Measurements from ENCODE around the gene CDR2L.

CDR2L gene

DNA sequence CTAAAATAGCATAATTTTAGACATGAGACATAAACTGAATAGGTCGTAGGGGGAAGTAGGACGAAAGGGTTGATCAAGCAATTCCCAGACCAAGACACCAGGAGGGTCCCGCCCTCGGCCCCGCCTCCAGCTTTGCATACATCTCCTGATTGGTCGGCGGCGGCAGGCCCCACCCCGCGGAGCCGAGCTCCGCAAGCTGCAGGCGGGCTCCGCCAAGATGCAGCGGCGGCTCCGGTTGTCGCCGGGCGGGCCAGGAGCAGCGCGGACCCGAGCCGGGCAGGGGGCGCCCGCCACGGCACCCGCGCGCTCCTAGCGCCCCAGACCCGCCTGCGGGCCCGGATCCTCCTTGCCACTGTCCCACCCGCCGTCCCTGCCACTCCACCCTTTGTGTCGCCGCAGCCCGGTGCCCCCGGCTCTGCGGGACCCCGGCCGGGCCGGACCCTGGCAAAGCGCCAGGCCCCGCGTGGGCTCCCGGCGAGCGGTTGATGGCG lies at the start of gene CDR2L:
Gene CDR2L (plus strand): TSS at position 215 of the 491 bp plus-strand sequence. CDS start 412 bp downstream, outside the sequence.
- DNase-seq: peak; percentile 91

DNA sequence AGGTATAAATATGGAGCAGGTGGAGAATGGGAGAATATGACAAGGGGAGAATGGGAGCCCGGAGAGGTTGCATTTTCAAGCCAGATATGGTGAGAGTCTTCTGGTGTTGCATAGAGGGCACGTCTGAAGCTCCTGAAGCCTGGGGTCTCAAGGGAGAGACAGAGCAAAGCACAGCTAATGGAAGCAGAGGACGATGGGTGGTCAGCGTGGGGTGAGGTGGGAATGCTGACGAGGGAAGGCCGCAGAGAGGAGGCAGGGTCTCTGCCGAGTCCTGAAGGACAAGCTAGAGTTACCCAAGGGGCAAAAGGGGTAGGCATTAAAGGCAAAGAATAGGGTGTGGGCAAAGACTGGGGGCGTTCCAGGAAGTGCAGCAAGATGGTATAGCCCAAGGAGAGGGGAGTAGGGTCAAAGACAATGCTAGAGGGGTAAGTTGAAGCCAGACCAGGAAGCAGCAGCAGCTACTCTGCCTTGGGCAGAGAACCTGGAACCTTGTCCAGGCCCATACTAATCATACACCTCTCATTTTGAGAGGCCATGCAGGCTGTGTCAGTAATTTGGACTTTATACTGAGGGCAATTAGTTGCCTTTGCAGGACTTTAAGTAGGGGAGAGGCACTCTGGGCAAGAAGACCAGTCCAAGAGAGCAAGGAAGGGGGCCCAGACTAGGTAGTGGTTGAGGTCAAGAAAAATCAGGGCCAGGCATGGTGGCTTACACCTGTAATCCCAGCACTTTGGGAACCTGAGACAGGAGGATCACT lies 49.1 kb upstream of the CDR2L start:
- no peak for DNase-seq

DNA sequence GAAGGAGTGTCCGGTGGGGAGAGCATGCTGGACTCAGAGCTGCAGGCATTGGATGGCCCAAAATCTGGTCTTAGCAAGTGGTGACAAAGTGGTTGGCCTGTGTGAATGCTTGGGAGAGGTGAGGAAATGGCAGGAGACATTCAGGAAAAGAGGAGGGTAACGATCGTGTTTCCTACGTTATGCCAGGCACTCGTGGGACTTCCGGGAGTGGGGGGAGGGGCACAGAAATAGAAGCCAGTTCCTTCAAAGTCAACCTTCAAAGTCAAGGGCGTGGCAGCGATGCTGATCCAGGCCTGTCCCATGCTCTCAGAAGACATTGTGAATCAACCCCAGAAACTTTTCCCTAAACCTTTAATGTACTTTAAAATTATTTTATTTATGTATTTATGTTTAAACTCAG lies 47.9 kb upstream of the CDR2L start:
- DNase-seq: no peak

DNA sequence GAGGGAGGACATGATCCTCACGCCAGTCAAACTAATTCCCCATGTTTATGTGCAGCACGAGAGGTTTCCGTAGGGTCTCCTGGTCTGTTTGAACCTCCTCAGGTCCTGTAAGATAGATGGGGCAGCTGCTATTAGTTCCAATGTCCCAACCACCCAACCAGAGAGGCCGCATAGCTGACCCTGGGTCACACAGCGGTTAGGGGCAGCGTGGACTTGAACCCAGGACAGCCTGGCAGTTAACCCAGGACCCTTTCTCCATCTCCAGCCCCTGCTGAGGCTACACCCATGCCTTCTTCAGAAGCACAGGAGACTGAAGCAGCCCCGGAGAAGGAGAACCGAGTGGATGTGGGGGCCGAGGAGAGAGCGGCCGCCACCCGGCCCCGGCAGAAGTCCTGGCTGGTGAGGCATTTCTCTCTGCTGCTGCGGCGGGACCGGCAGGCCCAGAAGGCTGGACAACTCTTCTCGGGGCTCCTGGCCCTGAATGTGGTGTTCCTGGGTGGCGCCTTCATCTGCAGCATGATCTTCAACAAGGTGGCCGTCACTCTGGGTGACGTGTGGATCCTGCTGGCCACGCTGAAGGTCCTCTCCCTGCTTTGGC lies 46.2 kb upstream of the CDR2L start:
- DNase-seq: no peak

DNA sequence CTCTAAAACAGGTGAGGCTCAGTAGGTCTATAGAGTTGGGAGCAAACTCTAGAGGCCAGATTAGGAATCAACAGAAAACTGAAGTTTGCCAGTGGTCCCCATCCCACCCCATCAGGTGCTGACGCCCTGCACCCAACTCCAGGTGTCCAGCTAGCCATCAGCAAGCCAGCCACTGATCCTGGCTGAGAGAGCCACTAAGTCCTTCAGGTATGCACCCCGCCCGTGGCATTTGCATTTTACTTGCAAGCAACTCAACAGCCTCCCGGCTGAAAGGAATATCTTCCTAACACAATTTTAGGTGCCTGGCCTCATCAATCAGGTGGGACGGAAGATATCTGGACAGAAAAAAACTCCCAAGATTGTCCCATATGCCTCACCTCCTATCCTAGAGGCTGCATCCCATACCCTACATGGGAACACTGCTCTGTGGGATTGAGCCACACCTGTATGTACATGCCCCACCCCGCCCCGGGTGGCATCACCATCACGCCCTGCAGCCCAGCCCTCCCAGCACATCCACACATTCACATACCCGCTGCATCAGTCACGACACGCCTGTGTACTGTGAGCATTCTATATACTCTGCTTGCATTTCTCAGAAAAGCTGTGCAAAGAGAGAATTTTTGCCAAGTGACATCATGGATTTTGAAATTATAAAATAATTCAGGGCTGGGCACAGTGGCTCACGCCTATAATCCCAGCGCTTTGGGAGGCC lies 43.5 kb upstream of the CDR2L start:
- DNase-seq: no peak

DNA sequence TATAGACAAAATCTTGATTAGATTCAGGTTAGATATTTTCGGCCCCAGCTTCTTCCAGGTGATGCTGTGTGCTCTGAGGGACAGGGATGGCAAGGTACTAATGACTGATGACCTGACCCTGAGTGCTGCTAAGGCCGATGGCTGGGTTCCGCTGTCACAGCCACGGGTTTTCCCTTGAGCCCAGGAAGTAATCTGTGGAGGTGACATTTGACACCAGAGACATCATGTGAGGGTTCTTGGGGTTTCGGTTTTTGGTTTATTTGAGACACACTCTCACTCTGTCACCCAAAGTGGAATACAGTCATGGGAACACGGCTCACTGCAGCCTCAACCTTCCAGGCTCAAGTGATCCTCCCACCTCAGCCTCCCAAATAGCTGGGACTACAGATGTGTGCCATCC lies 41.9 kb upstream of the CDR2L start:
- DNase-seq: peak; percentile 8

DNA sequence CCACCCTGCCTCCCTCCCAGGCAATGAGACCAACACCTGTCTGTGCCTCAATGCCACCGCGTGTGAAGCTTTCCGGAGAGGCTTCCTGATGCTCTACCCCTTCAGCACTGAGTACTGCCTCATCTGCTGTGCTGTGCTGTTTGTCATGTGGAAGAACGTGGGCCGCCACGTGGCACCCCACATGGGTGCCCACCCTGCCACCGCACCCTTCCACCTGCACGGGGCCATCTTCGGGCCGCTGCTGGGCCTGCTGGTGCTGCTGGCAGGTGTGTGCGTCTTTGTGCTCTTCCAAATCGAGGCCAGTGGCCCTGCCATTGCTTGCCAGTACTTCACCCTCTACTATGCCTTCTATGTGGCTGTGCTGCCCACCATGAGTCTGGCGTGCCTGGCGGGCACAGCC lies 40.8 kb upstream of the CDR2L start:
- no peak for DNase-seq

DNA sequence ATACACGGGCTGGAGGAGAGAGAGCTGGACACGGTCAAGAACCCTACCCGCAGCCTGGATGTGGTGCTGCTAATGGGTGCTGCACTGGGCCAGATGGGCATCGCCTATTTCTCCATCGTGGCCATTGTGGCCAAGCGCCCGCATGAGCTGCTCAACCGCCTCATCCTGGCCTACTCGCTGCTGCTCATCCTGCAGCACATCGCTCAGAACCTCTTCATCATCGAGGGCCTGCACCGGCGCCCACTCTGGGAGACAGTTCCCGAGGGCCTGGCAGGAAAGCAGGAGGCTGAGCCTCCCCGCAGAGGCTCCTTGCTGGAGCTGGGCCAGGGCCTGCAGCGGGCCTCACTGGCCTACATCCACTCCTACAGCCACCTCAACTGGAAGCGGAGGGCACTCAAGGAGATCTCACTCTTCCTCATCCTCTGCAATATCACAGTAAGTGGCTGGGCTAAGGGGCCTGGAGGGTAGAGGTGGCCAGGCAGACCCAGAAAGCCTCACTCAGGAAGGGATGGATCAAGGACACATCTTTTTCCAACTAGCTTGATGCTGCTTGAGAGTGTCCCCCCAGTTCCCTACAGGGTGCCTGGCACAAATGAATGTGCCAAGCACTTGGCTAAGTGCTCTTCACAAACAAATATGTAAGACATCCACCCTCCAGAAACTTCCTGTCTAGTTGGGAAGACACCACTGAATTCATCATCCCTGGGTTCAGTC lies 40.2 kb upstream of the CDR2L start:
- DNase-seq: no peak

DNA sequence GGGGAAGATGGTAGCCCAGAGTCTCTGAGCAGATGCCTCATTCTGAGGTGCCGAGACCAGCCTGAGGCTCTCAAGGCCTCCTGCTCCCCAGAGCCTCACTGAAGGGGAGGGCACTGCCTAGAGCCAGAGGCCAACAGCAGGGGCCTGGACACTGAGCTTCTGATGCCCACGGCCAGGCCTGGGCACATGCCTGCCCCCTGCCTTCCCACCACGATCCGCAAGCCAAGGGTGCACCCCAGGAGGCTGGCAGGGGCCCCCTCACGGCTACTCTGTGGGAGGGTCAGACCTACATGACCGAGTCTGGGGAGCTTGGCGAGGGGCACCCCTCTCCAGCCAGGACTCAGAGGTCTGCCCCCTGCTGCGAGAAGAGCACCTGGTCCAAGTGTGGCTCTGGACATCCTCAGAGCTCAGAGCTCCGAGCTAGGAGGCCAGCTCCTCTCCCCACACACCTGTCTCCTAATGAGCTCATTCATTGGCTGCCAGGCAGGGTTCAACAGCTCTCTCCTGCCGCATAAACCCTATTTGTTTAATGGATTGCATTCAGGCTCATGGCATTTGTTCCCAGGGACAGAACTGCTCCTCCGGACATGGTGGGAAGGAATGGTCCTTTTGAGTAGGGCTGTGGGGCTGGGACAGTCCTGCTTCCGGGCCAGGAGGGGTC lies 37.8 kb upstream of the CDR2L start:
- DNase-seq: no peak

DNA sequence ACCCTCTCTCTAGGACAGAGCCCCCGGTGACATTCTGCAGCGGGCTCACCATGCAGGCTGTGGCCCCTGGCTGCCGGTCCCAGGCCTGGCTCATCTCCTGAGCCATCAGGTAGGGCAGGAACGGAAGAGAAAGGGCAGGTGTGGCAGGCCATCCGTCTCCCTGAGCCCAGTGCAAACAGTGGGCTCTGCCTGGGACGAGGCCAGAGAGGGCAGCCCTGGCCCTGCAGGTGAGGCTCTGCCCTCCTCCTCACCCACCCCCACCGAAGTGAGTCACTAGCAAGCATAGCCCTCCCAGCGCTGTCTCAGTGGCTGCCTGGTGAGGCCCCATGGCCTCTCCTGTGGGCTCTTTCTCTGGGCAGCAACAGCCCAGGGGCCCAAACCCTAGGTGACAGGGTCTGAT lies 37.2 kb upstream of the CDR2L start:
- no peak for DNase-seq

DNA sequence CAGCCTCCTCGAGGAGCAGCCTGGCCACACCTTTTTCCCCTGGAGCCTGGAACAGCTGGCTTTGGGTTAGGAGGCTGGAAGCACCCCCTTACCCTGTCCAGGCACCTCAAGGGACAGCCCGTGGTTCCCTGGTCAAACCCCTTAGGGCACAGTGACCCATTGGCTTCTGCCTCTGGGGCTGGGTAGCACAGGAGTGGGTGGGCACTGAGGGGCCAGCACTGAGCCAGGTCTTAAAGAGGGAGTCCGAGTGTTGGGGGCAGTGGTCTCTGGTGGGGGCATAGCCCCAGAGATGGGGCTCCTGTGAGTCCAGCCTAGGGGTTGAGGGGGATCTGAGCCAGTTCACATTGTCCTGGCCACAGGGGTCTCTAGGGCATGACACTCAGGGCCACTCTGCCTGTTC lies 36.4 kb upstream of the CDR2L start:
- DNase-seq: no peak

DNA sequence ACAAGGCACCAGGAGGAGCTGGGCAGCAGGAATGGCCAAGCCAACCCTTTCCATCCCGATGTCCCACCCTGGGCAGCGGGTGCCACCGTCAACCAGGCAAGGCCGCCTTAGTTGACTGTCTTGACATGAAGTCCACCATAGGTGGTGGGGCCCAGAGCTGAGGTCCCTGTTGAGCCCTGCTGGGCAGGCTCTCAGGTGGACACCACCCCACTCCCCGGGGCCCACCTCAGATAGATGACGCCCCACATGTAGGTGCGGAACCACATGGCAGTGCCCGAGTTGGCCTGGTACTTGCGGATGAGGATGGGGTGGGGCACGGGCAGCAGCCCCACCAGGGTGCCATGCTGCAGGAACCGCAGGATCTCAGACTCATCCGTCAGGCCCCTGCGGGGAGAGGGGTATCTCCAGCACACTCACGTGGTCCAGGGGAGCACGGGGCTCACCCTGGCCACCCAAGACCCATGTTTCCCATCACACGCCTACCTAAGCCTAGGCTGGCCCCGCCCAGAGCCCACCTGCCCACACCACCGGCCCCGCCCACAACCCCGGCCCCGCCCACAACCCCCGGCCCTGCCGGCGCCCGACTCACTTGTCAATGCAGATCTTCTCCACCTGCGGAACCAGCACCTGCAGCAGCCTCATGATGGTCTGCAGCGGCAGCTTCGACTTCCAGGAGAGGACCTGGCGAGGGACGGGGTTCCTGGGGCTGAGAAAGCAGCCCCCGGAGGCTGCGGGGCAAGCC lies 35.6 kb upstream of the CDR2L start:
- no peak for DNase-seq

DNA sequence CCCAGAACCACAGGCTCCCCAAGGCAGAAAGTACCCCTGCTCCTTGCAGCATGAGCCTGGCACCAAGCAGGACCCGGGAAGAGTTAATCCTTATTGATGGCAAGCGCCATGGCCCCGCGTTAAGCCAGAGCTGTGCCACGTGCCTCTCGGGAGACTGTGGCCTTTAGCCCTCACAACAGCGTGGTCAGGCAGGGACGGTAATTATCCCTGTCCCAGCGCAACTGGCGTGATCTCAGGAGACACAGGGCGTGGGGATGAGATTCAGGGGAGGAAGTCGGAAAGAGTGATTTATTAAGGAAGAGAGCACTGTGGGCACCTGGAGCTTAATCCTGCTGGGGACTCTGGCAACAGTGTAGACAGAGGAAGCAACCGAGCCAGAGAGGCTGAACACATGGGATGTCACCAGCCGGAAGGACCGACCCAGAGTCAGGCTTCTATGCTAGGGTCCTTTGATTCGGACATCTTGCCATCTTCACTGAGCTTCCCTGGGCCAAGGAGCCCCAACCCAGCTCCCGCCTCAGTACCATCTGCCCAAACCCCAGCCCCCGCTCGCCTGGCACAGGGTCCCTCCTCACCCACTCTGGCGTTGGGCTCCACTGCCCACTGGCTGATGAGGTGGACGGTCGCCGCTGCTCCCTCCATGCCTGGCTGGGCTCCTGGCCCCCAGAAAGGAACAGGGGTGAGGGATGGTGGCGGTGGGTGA lies 34.9 kb upstream of the CDR2L start:
- DNase-seq: no peak

DNA sequence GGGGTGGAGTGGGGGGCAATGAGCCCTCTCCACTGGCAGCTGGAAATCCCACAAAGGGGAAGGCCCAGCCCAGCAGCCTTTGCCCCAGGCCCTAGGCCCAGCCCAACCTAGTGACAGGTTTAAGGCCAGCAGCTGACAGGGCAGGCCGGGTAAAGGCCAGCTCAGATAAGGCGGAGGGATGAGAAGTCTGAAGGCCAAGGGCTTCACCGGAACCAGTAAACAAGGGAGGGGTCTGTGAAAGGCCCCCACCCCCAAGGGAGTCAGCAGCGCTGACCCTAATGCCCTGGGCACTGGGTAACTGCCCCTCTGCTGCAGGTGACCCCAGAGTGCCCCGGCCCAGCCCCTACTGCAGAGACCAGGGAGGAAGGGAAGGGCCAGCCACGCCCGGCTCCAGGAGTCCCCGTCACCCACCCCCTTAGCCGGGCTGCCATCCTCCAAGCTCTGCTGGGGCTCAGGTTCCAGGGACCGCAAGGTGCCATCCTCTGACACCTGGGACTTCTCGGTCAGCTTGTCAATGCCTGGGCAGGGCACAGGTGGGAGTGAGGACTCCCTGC lies 34.2 kb upstream of the CDR2L start:
- DNase-seq: no peak

DNA sequence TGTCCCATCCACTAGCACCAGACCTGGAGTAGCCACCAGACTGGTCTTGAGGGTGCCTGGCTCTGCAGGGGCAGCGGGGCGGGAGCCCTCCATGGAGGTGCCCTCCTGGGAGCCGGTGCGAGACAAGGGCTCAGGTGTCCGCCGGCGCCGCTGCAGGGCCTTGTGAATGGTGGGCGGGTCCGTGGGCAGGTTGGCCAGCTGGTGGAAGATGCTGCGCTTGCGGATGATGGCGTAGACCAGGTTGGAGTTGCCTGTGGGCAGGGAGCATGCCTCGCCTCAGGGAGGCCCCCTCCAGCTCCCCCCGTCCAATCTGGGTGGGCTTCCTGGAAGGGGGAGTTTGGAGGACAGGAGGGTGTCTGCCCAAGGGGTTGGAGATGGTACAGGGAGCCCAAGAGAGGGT lies 33.3 kb upstream of the CDR2L start:
- no peak for DNase-seq

DNA sequence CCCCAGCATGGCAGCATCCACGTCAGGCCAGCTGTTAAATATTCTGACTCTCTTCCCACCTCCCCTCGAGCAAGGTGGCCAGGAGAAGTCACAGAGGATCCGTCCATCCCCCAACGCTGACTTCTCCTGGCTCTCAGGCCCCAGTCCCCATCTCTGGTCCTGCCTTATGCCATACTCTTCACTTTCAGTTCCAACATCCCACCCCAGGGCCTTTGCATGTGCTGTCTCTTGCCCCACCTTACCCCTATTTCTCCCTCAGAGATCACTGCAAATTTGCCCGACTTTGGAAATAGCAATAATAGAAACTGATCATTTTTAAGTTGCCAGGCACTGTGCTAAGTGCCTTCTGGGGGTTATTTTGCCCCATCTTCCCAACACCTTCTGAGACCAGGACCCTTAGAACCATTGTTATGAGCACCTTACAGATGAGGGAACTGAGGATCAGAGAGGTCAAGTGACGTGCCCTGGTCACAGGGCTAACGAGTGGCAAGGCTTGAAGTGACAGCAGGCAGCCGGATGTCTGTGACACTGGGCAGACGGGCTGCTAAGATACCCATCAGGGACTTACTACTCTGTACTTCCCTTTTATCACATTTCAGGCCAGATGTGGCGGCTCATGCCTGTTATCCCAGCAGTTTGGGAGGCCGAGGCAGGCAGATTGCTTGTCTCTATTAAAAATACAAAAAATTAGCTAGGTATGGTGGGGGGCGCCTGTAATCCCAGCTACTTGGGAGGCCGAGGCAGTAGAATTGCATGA lies 32.6 kb upstream of the CDR2L start:
- DNase-seq: no peak

DNA sequence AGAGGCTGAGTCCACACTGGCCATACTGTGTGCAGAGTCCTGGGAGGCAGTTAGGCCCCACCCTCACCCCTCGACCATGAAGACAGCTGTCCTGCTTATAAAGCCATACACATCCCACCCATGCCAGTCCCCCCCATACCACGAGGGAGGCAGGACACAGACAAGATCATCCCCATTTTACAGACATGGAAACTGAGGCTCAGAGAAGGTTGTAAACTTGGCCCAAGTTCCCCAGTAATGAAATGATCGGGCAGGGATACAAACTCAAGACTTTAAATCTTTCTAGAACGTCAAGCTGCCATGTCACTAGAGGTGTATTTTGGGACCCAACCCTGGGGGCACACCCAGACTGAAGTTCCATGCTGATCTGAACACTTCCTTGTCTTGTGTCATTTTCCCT lies 31.3 kb upstream of the CDR2L start:
- DNase-seq: no peak

DNA sequence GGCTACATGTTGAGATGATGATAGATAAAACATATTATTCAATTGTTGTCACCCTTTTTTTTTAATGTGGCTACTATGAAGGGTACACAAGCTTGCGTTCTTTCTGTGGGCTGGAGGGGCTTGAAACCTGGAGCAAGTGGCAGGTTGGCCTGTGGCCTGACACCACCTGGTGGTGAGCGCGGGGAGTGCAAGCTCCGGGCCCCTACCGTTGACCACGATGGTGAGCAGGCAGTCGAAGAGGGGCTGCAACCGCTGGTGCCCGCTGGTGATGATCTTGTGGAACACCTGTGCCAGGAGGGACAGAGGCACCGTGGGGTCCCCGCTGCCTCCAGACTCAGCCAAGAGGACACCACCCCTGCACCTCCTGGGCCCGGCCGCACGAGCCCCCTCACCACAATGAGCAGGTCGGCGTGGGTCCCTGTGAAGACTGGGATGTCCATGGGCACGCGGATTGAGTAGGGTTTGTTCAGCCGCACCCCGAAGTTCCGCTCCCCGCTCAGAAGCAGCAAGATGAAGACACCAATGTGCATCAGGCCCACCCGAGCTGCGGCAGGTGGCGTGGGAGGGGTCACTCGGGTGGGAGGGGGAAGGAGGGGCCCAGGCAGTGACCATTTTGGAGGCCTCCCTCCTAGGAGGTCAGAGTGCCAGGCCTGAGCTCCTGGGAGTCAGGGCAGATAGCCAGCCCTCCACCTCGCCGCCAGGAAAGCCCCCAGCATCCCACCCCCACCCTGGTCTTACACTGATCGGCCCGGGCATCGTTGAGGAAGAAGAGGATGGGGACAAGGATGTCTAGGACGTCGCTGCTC lies 29.3 kb upstream of the CDR2L start:
- DNase-seq: peak; percentile 36

DNA sequence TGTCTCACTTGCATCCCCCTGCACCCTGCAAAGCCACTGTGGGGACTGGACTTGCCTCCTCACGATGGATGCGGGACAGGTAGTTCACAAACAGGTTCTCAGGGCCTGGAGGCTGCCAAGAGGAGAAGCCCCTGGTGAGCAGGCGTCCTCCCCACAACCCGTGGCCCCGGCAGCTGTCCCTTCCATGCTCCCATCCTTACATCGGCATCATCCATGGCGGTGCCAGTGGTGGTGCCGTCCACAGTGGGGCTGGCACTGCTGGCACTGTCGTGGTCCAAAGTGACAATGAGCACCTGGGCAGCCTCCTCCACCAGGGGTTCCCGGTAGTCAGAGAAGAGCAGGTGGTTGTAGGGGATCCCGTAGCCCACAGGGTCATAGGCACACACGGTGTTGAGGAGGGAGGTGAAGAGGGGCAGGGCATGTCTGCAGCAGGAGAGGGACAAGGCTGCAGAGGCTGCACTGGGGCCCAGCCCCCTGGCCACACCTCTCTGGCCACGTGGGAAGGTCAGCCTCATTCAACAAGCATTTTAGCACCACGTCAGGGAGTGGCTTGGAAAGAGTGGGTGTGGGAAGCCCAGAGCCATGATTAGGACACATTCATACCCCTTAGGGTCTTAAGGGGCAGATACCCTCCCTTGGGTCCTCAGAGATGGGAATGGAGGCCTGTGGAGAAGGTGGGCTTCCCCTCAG lies 27.5 kb upstream of the CDR2L start:
- DNase-seq: no peak

All from NCI-H2171 treated with DMSO at 0.1 percent for 48 hours (cell line).